ENCODE results near the gene GPR65.

Gene GPR65

DNA sequence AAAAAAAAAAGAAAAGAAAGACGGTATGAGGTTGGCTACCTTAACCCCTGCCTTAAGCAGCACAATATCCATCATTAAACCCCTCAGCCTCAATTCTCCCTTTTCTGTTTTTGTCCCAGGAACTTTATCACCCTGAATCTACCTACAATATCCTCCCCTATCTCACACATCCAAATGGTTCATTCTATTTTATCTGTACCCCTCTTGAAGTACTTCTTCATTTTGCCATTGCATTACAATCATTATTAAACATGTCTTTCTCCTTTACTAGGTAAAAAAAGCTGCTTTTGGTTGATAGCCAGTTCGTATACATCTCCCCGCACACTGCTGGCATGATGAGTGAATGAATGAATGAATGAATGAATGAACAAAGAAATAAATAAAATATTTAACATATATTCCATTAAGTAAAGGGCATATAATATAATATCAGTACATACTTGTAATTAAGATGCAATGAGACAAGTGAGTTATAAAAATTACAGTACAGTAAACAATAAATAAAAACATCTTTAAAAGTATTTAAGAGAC is 364 bp upstream of the GPR65 start (continued):
- TF ChIP-seq WT1 (tag by site-specific recombination; IDR thresholded peaks at IDR 0.05): no peak
- no peak for TF ChIP-seq ZNF521 (tag by site-specific recombination; IDR thresholded peaks at IDR 0.05)
- TF ChIP-seq ZNF624 (tag by site-specific recombination; IDR thresholded peaks at IDR 0.05): no peak
- TF ChIP-seq HOXC10 (CRISPR knock-in tag; IDR thresholded peaks at IDR 0.05): no peak
- TF ChIP-seq TCF7L2 (IDR thresholded peaks at IDR 0.05; ENCODE audit: borderline replicate concordance, low read depth, low read length): no peak
- no peak for TF ChIP-seq ZBTB8A (tag by site-specific recombination; IDR thresholded peaks at IDR 0.05)

DNA sequence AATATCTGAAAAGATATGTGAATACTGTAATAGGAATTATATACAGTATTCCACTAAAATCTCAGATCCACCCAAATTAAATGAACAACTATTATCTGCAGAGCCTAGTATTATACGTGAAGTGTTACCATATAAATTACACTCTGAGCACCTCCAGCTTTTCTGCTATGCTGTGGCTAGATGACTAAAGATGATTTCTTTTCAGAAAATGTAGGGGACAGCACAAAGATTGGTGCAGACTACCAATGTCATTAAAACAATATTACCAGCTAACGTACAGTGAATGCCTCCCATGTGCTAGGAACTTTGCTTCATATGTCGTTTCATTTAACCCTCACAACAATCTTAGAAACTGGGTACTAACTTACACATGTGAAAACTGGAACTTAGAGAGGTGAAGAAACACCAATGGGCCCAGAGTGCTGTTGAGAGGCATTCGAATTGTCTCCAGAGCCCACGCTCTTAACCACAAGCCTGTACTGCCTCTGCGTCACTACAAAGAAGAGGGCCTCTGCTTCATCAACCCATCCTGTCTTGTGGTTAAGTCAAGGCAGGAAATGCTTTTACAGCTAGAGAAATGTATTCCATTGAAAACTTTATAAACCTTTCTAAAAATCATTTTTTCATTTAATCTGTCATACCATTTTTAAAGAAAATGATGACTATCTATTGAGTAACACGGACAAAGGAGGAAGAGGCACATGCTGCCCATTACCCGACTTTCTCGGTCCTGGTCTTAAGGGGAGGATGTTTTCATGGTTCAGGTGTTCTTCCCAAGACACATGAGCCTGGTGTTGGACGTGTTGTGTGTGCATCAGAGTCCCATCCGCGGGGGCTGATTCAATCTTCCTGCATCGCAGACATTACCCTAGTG is 1.3 kb downstream of the GPR65 start:
- ChIA-PET POLR2A (no interaction called here), CTCF (interaction anchor here (1.9 kb wide), 1 partner anchor 183 kb away, joined by 4 read pairs; no protein-coding TSS in a partner anchor)
- TF ChIP-seq OVOL3 (tag by site-specific recombination; IDR thresholded peaks at IDR 0.05) (no peak), ZNF747 (tag by site-specific recombination; IDR thresholded peaks at IDR 0.05) (no peak), ZNF621 (tag by site-specific recombination; IDR thresholded peaks at IDR 0.05) (no peak), ZNF341 (tag by site-specific recombination; IDR thresholded peaks at IDR 0.05; ENCODE audit: low read depth) (no peak), HOXC10 (CRISPR knock-in tag; IDR thresholded peaks at IDR 0.05) (no peak), ZNF146 (tag by site-specific recombination; IDR thresholded peaks at IDR 0.05) (no peak), ZNF555 (tag by site-specific recombination; conservative IDR thresholded peaks at IDR 0.05) (no peak)
- TF ChIP-seq, protein P1, sequence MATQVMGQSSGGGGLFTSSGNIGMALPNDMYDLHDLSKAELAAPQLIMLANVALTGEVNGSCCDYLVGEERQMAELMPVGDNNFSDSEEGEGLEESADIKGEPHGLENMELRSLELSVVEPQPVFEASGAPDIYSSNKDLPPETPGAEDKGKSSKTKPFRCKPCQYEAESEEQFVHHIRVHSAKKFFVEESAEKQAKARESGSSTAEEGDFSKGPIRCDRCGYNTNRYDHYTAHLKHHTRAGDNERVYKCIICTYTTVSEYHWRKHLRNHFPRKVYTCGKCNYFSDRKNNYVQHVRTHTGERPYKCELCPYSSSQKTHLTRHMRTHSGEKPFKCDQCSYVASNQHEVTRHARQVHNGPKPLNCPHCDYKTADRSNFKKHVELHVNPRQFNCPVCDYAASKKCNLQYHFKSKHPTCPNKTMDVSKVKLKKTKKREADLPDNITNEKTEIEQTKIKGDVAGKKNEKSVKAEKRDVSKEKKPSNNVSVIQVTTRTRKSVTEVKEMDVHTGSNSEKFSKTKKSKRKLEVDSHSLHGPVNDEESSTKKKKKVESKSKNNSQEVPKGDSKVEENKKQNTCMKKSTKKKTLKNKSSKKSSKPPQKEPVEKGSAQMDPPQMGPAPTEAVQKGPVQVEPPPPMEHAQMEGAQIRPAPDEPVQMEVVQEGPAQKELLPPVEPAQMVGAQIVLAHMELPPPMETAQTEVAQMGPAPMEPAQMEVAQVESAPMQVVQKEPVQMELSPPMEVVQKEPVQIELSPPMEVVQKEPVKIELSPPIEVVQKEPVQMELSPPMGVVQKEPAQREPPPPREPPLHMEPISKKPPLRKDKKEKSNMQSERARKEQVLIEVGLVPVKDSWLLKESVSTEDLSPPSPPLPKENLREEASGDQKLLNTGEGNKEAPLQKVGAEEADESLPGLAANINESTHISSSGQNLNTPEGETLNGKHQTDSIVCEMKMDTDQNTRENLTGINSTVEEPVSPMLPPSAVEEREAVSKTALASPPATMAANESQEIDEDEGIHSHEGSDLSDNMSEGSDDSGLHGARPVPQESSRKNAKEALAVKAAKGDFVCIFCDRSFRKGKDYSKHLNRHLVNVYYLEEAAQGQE (tag by site-specific recombination; IDR thresholded peaks at IDR 0.05): no peak
- TF ChIP-seq, protein P2, sequence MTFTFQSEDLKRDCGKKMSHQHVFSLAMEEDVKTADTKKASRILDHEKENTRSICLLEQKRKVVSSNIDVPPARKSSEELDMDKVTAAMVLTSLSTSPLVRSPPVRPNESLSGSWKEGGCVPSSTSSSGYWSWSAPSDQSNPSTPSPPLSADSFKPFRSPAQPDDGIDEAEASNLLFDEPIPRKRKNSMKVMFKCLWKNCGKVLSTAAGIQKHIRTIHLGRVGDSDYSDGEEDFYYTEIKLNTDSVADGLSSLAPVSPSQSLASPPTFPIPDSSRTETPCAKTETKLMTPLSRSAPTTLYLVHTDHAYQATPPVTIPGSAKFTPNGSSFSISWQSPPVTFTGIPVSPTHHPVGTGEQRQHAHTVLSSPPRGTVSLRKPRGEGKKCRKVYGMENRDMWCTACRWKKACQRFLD (tag by site-specific recombination; IDR thresholded peaks at IDR 0.05): no peak
- TF ChIP-seq, protein P3, sequence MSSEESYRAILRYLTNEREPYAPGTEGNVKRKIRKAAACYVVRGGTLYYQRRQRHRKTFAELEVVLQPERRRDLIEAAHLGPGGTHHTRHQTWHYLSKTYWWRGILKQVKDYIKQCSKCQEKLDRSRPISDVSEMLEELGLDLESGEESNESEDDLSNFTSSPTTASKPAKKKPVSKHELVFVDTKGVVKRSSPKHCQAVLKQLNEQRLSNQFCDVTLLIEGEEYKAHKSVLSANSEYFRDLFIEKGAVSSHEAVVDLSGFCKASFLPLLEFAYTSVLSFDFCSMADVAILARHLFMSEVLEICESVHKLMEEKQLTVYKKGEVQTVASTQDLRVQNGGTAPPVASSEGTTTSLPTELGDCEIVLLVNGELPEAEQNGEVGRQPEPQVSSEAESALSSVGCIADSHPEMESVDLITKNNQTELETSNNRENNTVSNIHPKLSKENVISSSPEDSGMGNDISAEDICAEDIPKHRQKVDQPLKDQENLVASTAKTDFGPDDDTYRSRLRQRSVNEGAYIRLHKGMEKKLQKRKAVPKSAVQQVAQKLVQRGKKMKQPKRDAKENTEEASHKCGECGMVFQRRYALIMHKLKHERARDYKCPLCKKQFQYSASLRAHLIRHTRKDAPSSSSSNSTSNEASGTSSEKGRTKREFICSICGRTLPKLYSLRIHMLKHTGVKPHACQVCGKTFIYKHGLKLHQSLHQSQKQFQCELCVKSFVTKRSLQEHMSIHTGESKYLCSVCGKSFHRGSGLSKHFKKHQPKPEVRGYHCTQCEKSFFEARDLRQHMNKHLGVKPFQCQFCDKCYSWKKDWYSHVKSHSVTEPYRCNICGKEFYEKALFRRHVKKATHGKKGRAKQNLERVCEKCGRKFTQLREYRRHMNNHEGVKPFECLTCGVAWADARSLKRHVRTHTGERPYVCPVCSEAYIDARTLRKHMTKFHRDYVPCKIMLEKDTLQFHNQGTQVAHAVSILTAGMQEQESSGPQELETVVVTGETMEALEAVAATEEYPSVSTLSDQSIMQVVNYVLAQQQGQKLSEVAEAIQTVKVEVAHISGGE (tag by site-specific recombination; conservative IDR thresholded peaks at IDR 0.05; ENCODE audit: low read depth): no peak
- TF ChIP-seq, protein P4, sequence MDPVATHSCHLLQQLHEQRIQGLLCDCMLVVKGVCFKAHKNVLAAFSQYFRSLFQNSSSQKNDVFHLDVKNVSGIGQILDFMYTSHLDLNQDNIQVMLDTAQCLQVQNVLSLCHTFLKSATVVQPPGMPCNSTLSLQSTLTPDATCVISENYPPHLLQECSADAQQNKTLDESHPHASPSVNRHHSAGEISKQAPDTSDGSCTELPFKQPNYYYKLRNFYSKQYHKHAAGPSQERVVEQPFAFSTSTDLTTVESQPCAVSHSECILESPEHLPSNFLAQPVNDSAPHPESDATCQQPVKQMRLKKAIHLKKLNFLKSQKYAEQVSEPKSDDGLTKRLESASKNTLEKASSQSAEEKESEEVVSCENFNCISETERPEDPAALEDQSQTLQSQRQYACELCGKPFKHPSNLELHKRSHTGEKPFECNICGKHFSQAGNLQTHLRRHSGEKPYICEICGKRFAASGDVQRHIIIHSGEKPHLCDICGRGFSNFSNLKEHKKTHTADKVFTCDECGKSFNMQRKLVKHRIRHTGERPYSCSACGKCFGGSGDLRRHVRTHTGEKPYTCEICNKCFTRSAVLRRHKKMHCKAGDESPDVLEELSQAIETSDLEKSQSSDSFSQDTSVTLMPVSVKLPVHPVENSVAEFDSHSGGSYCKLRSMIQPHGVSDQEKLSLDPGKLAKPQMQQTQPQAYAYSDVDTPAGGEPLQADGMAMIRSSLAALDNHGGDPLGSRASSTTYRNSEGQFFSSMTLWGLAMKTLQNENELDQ (tag by site-specific recombination; IDR thresholded peaks at IDR 0.05; ENCODE audit: low read depth): no peak
- no peaks in the 10 kb centered on the region for H3K4me1 ChIP-seq (ENCODE audit: control insufficient read depth, insufficient read depth, low read length)
- no peak overlapping the region for H3K27ac ChIP-seq (ENCODE audit: extremely low read depth, low read depth, low read length)
- H3K4me3 ChIP-seq (ENCODE audit: low read depth, low read length): no peak overlapping the region
- H3K9me3 ChIP-seq (ENCODE audit: control insufficient read depth, insufficient read depth, low read depth, low read length): no peaks in the 10 kb centered on the region
- no peaks in the 10 kb centered on the region for H3K36me3 ChIP-seq (ENCODE audit: control insufficient read depth in 2 of 2, insufficient read depth in 1 of 2, low read length in 2 of 2)
